OCI-LY1 (cell line): Measurements from ENCODE around the gene PTGDR.

ENCODE experiments used
- H2AFZ ChIP-seq: fragments of 200-600 bp; sonication (generic), shearing (Covaris generic); 2 replicates; pipeline ENCODE4 v1.6.0; 2014; ENCODE audit warnings: antibody characterized with exemption, mild to moderate bottlenecking, low read length
- H3F3A ChIP-seq: fragments of 200-600 bp; sonication (generic), shearing (Covaris generic); 2 replicates; pipeline ENCODE4 v1.6.0; 2014; ENCODE audit warnings: mild to moderate bottlenecking, antibody characterized with exemption, low read length, moderate library complexity; ENCODE audit not compliant: insufficient read depth
- H3K27ac ChIP-seq: fragments of 200-600 bp; sonication (generic); 2 replicates; pipeline ENCODE4 v1.5.1; 2014; ENCODE audit warnings: low read length, mixed run types, mild to moderate bottlenecking, low read depth; ENCODE audit not compliant: poor library complexity, severe bottlenecking
- H3K27me3 ChIP-seq: fragments of 200-600 bp; sonication (generic); 2 replicates; pipeline ENCODE4 v1.6.0; 2014; ENCODE audit warnings: antibody characterized with exemption, mild to moderate bottlenecking, low read length, moderate library complexity; ENCODE audit not compliant: insufficient read depth
- H3K36me3 ChIP-seq: fragments of 200-600 bp; sonication (generic); 2 replicates; pipeline ENCODE4 v1.6.1; 2014; ENCODE audit warnings: mild to moderate bottlenecking, antibody characterized with exemption, low read length, moderate library complexity, mixed read lengths; ENCODE audit not compliant: insufficient read depth
- H3K4me1 ChIP-seq: fragments of 200-600 bp; sonication (generic); 2 replicates; pipeline ENCODE4 v1.5.1; 2014; ENCODE audit warnings: mild to moderate bottlenecking, low read length, moderate library complexity; ENCODE audit not compliant: insufficient read depth, severe bottlenecking
- H3K4me2 ChIP-seq: fragments of 200-600 bp; sonication (generic), shearing (Covaris generic); 2 replicates; pipeline ENCODE4 v1.6.1; 2014; ENCODE audit warnings: low read length
- H3K4me3 ChIP-seq: fragments of 200-600 bp; sonication (generic); 2 replicates; pipeline ENCODE4 v1.5.1; 2014; ENCODE audit warnings: low read length, low read depth, mild to moderate bottlenecking, mixed read lengths; ENCODE audit not compliant: poor library complexity, severe bottlenecking
- H3K79me2 ChIP-seq: fragments of 200-600 bp; shearing (Covaris generic); 2 replicates; pipeline ENCODE4 v1.6.1; 2016; ENCODE audit warnings: mixed run types, low read length, mixed read lengths; ENCODE audit not compliant: insufficient read depth
- H3K9ac ChIP-seq: fragments of 200-600 bp; sonication (generic), shearing (Covaris generic); 2 replicates; pipeline ENCODE4 v1.6.1; 2014; ENCODE audit warnings: mild to moderate bottlenecking, low read length, mixed read lengths
- H3K9me2 ChIP-seq: fragments of 200-600 bp; sonication (generic), shearing (Covaris generic); 2 replicates; pipeline ENCODE4 v1.6.1; 2014; ENCODE audit warnings: low read depth, mild to moderate bottlenecking, low read length, mixed read lengths
- H3K9me3 ChIP-seq: fragments of 200-600 bp; shearing (Covaris generic); 2 replicates; pipeline ENCODE4 v1.6.1; 2014; ENCODE audit warnings: low read length, mixed read lengths
- H4K20me1 ChIP-seq: fragments of 200-600 bp; sonication (generic), shearing (Covaris generic); 2 replicates; pipeline ENCODE4 v1.6.0; 2016; ENCODE audit warnings: mild to moderate bottlenecking, low read length; ENCODE audit not compliant: insufficient read depth
- EZH2 ChIP-seq: fragments of 200-600 bp; sonication (generic), shearing (Covaris generic); IDR thresholded peaks from 2 replicates; pipeline ENCODE4 v1.8.0; 2017; ENCODE audit warnings: borderline replicate concordance, mixed run types, mild to moderate bottlenecking, antibody characterized with exemption, low read length, moderate library complexity, mixed read lengths
- TF ChIP-seq, protein P1 (sequence below): fragments of 200-600 bp; sonication (generic), shearing (Covaris generic); IDR thresholded peaks from 2 replicates; pipeline ENCODE4 v1.5.1; 2017; ENCODE audit warnings: mild to moderate bottlenecking, antibody characterized with exemption, low read length, moderate library complexity, mixed read lengths

Gene PTGDR, protein sequence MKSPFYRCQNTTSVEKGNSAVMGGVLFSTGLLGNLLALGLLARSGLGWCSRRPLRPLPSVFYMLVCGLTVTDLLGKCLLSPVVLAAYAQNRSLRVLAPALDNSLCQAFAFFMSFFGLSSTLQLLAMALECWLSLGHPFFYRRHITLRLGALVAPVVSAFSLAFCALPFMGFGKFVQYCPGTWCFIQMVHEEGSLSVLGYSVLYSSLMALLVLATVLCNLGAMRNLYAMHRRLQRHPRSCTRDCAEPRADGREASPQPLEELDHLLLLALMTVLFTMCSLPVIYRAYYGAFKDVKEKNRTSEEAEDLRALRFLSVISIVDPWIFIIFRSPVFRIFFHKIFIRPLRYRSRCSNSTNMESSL

DNA sequence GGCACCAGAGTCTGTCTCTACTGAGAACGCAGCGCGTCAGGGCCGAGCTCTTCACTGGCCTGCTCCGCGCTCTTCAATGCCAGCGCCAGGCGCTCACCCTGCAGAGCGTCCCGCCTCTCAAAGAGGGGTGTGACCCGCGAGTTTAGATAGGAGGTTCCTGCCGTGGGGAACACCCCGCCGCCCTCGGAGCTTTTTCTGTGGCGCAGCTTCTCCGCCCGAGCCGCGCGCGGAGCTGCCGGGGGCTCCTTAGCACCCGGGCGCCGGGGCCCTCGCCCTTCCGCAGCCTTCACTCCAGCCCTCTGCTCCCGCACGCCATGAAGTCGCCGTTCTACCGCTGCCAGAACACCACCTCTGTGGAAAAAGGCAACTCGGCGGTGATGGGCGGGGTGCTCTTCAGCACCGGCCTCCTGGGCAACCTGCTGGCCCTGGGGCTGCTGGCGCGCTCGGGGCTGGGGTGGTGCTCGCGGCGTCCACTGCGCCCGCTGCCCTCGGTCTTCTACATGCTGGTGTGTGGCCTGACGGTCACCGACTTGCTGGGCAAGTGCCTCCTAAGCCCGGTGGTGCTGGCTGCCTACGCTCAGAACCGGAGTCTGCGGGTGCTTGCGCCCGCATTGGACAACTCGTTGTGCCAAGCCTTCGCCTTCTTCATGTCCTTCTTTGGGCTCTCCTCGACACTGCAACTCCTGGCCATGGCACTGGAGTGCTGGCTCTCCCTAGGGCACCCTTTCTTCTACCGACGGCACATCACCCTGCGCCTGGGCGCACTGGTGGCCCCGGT lies at the start of gene PTGDR:
Gene PTGDR (plus strand): TSS at position 198 of the 778 bp plus-strand sequence. CDS start 117 bp downstream, at position 315.
- H3K9me2 ChIP-seq: no peaks in the 10 kb centered on the region
- H3K4me2 ChIP-seq: no peak within 1 kb of the TSS
- no peaks in the 10 kb centered on the region for H3K36me3 ChIP-seq
- no peaks in the 10 kb centered on the region for H4K20me1 ChIP-seq
- H3K4me1 ChIP-seq: no peaks in the 10 kb centered on the region
- TF ChIP-seq EZH2: no peak
- TF ChIP-seq, protein P1, sequence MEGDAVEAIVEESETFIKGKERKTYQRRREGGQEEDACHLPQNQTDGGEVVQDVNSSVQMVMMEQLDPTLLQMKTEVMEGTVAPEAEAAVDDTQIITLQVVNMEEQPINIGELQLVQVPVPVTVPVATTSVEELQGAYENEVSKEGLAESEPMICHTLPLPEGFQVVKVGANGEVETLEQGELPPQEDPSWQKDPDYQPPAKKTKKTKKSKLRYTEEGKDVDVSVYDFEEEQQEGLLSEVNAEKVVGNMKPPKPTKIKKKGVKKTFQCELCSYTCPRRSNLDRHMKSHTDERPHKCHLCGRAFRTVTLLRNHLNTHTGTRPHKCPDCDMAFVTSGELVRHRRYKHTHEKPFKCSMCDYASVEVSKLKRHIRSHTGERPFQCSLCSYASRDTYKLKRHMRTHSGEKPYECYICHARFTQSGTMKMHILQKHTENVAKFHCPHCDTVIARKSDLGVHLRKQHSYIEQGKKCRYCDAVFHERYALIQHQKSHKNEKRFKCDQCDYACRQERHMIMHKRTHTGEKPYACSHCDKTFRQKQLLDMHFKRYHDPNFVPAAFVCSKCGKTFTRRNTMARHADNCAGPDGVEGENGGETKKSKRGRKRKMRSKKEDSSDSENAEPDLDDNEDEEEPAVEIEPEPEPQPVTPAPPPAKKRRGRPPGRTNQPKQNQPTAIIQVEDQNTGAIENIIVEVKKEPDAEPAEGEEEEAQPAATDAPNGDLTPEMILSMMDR: no peak
- H3K27ac ChIP-seq: no peak within 1 kb of the TSS
- no peak within 1 kb of the TSS for H3K9ac ChIP-seq
- H3K9me3 ChIP-seq: no peaks in the 10 kb centered on the region
- H3K4me3 ChIP-seq: no peak within 1 kb of the TSS
- H3K27me3 ChIP-seq: no peaks in the 10 kb centered on the region
- H2AFZ ChIP-seq: no peak within 1 kb of the TSS
- H3K79me2 ChIP-seq: no peaks in the 10 kb centered on the region
- H3F3A ChIP-seq: no peaks in the 10 kb centered on the region

DNA sequence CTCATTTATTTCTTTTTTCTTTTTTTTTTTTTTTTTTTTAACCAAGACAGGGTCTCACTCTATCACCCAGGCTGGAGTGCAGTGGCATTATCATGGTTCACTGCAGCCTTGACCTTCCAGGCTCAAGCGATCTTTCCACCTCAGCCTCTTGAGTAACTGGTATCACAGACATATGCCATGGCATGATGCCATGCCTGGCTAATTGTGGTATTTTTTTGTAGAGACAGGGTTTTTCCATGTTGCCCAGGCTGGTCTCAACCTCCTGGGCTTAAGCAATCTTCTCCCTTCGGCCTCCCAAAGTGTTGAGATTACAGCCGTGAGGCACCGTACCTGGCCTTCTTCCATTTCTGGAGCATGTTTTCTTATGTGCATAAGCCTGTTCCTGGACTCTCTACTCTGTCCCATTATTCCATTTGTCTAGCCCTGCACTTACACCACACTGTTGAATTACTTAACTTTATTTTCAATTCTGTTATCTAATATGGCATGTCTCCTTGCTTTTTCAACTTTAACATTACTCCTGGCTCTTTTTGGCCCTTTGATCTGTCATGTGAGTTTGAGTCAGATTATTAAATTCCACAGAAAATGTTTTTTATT lies 47.9 kb upstream of the PTGDR start:
- H3K4me2 ChIP-seq: no peak overlapping the region
- H3K79me2 ChIP-seq: no peaks in the 10 kb centered on the region
- H3K9me3 ChIP-seq: no peaks in the 10 kb centered on the region
- no peaks in the 10 kb centered on the region for H3F3A ChIP-seq
- H3K9ac ChIP-seq: no peak overlapping the region
- TF ChIP-seq EZH2: no peak
- TF ChIP-seq, protein P1: no peak
- no peak overlapping the region for H2AFZ ChIP-seq
- no peaks in the 10 kb centered on the region for H3K9me2 ChIP-seq
- no peaks in the 10 kb centered on the region for H3K4me1 ChIP-seq
- H4K20me1 ChIP-seq: no peaks in the 10 kb centered on the region
- no peaks in the 10 kb centered on the region for H3K27me3 ChIP-seq
- no peaks in the 10 kb centered on the region for H3K36me3 ChIP-seq
- H3K4me3 ChIP-seq: no peak overlapping the region
- no peak overlapping the region for H3K27ac ChIP-seq

DNA sequence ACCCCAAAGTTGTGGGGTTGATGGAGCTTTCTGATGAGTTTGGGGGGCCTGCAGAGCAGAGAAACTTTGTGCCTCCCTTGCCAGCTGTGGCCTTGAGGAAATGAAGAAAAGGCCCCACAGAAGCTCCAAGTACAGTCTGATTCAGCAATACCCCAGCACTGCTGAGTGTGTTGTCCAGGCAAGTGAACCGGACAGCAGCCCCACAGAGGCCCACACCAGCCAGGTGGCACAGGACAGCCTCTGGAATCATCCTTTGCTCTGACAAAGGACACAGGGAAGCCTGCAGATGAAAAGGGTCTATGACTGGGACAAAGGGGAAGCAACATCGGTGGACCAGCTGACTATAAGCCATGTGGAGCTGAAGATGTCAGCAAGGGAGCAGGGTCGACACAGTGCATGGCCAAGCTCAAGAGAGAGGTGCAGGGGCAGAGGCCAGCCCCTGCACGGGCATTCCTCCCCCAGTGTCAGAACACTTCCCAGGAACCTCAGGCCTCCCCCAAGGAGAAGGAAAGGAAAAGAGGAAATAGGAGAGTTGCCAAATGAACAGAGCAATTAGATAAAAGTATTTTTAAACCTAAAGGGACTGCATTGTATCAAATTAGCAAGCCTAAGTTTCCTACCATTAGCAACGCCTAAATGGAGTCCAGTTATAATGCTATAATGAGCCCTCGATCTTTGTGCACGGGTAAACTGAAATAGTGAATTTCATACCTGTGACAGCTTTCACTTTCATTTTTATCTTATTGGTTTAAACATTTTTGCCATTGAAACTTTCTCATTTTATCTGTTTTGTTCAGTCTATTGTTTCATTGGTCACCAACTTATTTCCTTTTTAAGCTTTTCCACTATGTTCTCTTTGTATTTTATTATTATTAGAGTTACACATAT lies 46.3 kb upstream of the PTGDR start:
- Histone ChIP-seq H3K79me2 (no peaks in the 10 kb centered on the region), H3K9me3 (no peaks in the 10 kb centered on the region), H3K4me1 (no peaks in the 10 kb centered on the region), H3K27ac (no peak overlapping the region), H3K9ac (no peak overlapping the region), H3K27me3 (no peaks in the 10 kb centered on the region), H3K36me3 (no peaks in the 10 kb centered on the region), H2AFZ (no peak overlapping the region), H4K20me1 (no peaks in the 10 kb centered on the region), H3K4me2 (peak overlapping the region; percentile 35; the same call in 1 of the 2 replicates), H3F3A (no peaks in the 10 kb centered on the region), H3K4me3 (no peak overlapping the region), H3K9me2 (no peaks in the 10 kb centered on the region)
- TF ChIP-seq, protein P1: no peak
- TF ChIP-seq EZH2: no peak
